ENCODE measurements around the gene RSRC2. TPM values are rescaled to one million over a fixed set of nuclear protein-coding genes. Genes with fewer than 3 reads are reported as not detected.
"Not testable (repeated sequence)": the region's sequence is repeated elsewhere in the genome, so short reads cannot be mapped to it uniquely, and the experiment has no call there.

RSRC2 gene
- total RNA-seq, 2 experiments from 2014 or later: 339 to 341 TPM

DNA sequence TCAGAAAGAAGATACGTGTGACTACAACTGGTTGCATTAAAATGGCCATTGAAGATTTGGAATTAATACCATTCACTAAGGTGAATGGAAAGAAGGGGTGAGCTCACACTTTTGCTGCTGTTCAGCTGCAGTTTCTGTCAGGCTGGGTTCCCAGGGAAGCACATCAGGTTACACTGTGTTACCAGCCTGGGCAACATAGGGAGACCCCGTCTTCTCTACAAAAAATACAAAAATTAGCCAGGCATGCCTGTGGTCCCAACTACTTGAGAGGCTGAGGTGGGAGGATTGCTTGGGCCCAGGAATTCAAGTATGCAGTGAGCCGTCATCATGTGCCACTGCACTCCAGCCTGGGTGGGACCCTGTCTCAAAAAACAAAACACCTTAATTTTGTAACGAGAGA, 13.1 kb downstream of the RSRC2 start:
- Mint-ChIP-seq H3K36me3 (ENCODE audit: low read depth) (peaks cover 99% of the 10 kb centered on the region), H3K4me3 (no peak overlapping the region), H3K27me3 (no peaks in the 10 kb centered on the region), H3K27ac (no peak overlapping the region), H3K4me1 (ENCODE audit: low read depth) (peaks cover under 1% of the 10 kb centered on the region), H3K9me3 (no peaks in the 10 kb centered on the region)
- ATAC-seq (ENCODE audit: poor library complexity): no peak
- ChIA-PET CTCF (interaction anchor here (0.9 kb wide), 1 partner anchor 238 kb away, joined by 3 read pairs; no protein-coding TSS in a partner anchor), POLR2A (interaction anchor here (1.1 to 1.7 kb wide), 2 partner anchors 13 kb away, joined by 4 to 7 read pairs; partner anchors contain the start of genes KNTC1, RSRC2 and ZCCHC8)
- no peak for DNase-seq
- no peak overlapping the region for H3K4me3 ChIP-seq (ENCODE audit: low read length)
- H3K27ac ChIP-seq (ENCODE audit: low read depth in 1 of 2, low read length in 2 of 2): no peak overlapping the region
- H3K4me1 ChIP-seq (ENCODE audit: insufficient read depth, low read length): no peaks in the 10 kb centered on the region
- TF ChIP-seq, protein P1, sequence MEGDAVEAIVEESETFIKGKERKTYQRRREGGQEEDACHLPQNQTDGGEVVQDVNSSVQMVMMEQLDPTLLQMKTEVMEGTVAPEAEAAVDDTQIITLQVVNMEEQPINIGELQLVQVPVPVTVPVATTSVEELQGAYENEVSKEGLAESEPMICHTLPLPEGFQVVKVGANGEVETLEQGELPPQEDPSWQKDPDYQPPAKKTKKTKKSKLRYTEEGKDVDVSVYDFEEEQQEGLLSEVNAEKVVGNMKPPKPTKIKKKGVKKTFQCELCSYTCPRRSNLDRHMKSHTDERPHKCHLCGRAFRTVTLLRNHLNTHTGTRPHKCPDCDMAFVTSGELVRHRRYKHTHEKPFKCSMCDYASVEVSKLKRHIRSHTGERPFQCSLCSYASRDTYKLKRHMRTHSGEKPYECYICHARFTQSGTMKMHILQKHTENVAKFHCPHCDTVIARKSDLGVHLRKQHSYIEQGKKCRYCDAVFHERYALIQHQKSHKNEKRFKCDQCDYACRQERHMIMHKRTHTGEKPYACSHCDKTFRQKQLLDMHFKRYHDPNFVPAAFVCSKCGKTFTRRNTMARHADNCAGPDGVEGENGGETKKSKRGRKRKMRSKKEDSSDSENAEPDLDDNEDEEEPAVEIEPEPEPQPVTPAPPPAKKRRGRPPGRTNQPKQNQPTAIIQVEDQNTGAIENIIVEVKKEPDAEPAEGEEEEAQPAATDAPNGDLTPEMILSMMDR (IDR thresholded peaks at IDR 0.05): no peak
- intact Hi-C loops (cut with DNase I, micrococcal nuclease): no loop called here
- peaks cover 95% of the 10 kb centered on the region for H3K36me3 ChIP-seq (ENCODE audit: insufficient read depth, low read length)
- H3K9me3 ChIP-seq (ENCODE audit: control insufficient read depth in 1 of 2, insufficient read depth in 1 of 2, low read length in 2 of 2): no peaks in the 10 kb centered on the region
- no peaks in the 10 kb centered on the region for H3K27me3 ChIP-seq (ENCODE audit: control insufficient read depth in 1 of 2, insufficient read depth in 2 of 2, low read length in 2 of 2)

DNA sequence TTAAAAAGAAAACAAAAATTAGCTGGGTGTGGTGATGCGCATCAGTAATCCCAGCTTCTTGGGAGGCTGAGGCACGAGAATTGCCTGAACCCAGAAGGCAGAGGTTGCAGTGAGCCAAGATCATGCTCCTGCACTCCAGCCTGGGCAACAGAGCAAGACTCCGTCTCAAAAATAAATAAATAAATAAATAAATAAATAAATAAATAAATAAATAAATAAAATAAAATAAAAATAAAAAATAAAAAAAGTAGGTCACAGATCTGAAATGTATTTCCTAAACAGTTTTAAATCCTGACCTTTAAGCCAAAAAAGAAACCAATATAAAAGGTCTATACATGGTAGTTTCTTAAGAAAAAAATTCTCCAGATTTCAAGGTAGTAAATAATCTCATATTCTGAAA, 13.7 kb downstream of the RSRC2 start:
- H3K9me3 ChIP-seq (ENCODE audit: control insufficient read depth in 1 of 2, insufficient read depth in 1 of 2, low read length in 2 of 2); H3K27me3 Mint-ChIP-seq; H3K4me1 Mint-ChIP-seq (ENCODE audit: low read depth); H3K4me3 ChIP-seq (ENCODE audit: low read length); H3K27ac Mint-ChIP-seq; ATAC-seq (ENCODE audit: poor library complexity); H3K4me3 Mint-ChIP-seq; DNase-seq; intact Hi-C loops (cut with DNase I, micrococcal nuclease); H3K4me1 ChIP-seq (ENCODE audit: insufficient read depth, low read length); H3K9me3 Mint-ChIP-seq; H3K27me3 ChIP-seq (ENCODE audit: control insufficient read depth in 1 of 2, insufficient read depth in 2 of 2, low read length in 2 of 2); H3K27ac ChIP-seq (ENCODE audit: low read depth in 1 of 2, low read length in 2 of 2): not testable (repeated sequence)
- peaks cover 99% of the 10 kb centered on the region for H3K36me3 Mint-ChIP-seq (ENCODE audit: low read depth)
- ChIA-PET POLR2A (interaction anchor here (0.7 to 1.7 kb wide), 3 partner anchors 11 to 14 kb away, joined by 4 to 7 read pairs (median 4); partner anchors contain the start of genes KNTC1, RSRC2 and ZCCHC8), CTCF (interaction anchor here (0.8 kb wide), 1 partner anchor 12 kb away, joined by 3 read pairs; the partner anchor contains the start of gene ZCCHC8)
- H3K36me3 ChIP-seq (ENCODE audit: insufficient read depth, low read length): peaks cover 96% of the 10 kb centered on the region

DNA sequence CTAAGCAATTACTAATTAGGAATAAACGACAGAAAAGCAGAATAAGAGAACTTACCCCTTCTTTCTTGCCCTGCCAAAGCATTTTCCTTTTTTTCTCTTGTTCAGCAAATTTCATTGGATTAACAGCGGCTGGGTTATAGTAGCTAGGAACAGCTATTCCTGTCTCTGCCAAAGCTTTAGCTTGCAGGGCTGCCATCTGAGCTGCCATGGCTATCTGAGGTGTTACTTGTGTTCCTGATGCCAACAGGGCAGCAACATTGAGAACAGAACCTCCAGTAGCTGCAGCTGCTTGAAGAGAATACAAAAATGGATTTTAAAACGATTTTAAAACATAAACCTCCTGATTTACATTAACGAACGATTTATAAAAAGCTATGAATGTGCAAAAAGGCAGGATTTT, 18.6 kb downstream of the RSRC2 start:
- Histone ChIP-seq H3K27me3 (ENCODE audit: control insufficient read depth in 1 of 2, insufficient read depth in 2 of 2, low read length in 2 of 2) (no peaks in the 10 kb centered on the region), H3K9me3 (ENCODE audit: control insufficient read depth in 1 of 2, insufficient read depth in 1 of 2, low read length in 2 of 2) (no peaks in the 10 kb centered on the region), H3K36me3 (ENCODE audit: insufficient read depth, low read length) (peaks cover 95% of the 10 kb centered on the region), H3K4me3 (ENCODE audit: low read length) (no peak overlapping the region), H3K4me1 (ENCODE audit: insufficient read depth, low read length) (no peaks in the 10 kb centered on the region), H3K27ac (ENCODE audit: low read depth in 1 of 2, low read length in 2 of 2) (no peak overlapping the region)
- intact Hi-C loops (cut with DNase I, micrococcal nuclease): loop anchor here in 1 of 2 experiments (10.0 kb wide), 1 partner anchor 243 kb away; the partner anchor contains the start of gene VPS33A
- Mint-ChIP-seq H3K9me3 (no peaks in the 10 kb centered on the region), H3K27ac (no peak overlapping the region), H3K4me3 (no peak overlapping the region), H3K27me3 (no peaks in the 10 kb centered on the region), H3K4me1 (ENCODE audit: low read depth) (peaks cover 5% of the 10 kb centered on the region), H3K36me3 (ENCODE audit: low read depth) (peaks cover 97% of the 10 kb centered on the region)
- CTCF ChIA-PET: no interaction called here
- DNase-seq (no peak), ATAC-seq (ENCODE audit: poor library complexity) (no peak)
- POLR2A ChIA-PET: interaction anchor here (1.0 to 1.7 kb wide), 2 partner anchors 10 to 16 kb away, joined by 4 to 5 read pairs; no protein-coding TSS in a partner anchor
- TF ChIP-seq, protein P1 (IDR thresholded peaks at IDR 0.05): no peak
